Tongue (tissue), 2 donors: ENCODE results near the gene NFATC2IP. TPM values are rescaled to one million over a fixed set of nuclear protein-coding genes. Genes with fewer than 3 reads are reported as not detected.

Experiments used
- DNase-seq: peaks from one replicate; pipeline ENCODE4 v3.0.0-alpha.2; 2015
- total RNA-seq: library from RNA; depleted of rRNA; stranded (reverse); fragments of >200 nt; gene quantifications from one replicate; pipeline ENCODE4 v1.2.3, GENCODE V29; 2014

The NFATC2IP gene
- total RNA-seq: 19.1 TPM

DNA sequence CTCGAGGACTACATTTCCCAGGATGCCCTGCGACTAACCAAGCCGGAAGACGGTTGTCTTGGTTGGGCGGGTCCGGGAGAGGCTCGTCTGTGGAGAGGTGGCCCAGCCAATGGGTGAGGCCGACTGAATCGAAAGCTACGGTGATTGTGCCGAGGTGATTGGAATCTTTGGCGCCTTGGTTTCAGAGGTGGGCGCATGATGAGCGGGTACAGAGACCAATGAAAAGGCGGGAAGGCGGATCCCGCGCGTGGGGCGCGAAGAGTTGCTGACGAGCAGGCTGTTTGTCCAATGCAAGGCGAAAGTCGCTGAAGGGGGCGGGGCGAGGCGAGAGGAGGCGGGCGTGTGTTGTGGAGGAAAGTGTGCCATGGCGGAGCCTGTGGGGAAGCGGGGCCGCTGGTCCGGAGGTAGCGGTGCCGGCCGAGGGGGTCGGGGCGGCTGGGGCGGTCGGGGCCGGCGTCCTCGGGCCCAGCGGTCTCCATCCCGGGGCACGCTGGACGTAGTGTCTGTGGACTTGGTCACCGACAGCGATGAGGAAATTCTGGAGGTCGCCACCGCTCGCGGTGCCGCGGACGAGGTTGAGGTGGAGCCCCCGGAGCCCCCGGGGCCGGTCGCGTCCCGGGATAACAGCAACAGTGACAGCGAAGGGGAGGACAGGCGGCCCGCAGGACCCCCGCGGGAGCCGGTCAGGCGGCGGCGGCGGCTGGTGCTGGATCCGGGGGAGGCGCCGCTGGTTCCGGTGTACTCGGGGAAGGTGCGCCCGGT, at the start of gene NFATC2IP:
Gene NFATC2IP, plus strand, starts transcription at position 290 of the 762 bp plus-strand sequence. Its CDS starts 75 bp downstream, at position 365.
- peak; percentile 100 for DNase-seq

DNA sequence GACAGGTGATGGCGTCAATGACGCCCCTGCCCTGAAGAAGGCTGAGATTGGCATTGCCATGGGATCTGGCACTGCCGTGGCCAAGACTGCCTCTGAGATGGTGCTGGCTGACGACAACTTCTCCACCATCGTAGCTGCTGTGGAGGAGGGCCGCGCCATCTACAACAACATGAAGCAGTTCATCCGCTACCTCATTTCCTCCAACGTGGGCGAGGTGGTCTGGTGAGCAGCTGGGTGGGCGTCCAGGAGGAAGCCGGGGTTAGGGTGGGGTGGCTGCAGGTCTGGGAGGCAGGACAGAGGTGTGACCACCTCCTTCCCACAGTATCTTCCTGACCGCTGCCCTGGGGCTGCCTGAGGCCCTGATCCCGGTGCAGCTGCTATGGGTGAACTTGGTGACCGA, 48.9 kb upstream of the NFATC2IP start:
- DNase-seq: no peak

DNA sequence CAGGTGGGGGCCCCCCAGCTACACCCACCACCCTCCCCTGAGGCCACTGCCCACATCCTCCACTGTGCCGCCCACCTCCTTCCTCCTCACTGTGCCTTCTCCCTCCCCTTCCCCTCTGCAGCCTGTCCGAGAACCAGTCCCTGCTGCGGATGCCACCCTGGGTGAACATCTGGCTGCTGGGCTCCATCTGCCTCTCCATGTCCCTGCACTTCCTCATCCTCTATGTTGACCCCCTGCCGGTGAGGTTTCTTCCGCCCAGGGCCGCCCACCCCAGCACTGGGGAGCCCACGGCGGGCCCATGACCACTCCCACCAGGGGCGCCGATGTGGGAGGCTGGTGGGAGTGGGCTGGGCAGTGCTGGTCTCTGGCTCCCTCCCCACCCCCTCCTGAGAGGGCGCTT, 47.8 kb upstream of the NFATC2IP start:
- no peak for DNase-seq

DNA sequence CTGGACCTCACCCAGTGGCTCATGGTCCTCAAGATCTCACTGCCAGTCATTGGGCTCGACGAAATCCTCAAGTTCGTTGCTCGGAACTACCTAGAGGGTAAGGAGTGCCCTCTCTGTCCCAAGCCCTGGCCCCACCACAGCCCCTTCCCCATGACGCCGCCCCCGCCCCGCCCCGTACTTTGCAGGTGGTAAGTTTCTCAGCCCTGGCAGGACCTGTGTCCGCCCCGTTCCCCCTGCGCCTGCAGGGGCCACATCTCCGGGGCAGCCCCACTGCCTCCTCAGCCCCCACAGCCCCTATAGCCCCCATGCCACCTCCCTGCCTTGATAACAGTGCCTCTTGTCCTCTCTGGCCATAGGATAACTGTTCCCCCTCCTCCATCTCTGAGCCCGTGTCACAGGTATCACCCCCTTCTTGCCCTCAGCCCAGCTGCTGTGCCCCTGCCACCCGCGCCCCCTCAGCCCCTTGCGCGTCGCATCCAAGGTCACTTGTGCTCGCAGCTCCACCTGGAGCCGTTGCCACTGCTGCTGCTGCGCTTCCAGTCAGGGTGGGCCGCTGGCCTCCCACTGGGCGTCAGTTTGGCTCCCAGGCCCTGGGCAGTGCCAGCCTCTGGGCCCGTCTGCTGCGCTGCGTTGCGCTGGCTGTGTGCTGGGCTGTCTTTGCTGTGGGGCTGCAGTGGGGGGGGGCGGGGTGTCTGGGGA, 47.2 kb upstream of the NFATC2IP start:
- DNase-seq: no peak

DNA sequence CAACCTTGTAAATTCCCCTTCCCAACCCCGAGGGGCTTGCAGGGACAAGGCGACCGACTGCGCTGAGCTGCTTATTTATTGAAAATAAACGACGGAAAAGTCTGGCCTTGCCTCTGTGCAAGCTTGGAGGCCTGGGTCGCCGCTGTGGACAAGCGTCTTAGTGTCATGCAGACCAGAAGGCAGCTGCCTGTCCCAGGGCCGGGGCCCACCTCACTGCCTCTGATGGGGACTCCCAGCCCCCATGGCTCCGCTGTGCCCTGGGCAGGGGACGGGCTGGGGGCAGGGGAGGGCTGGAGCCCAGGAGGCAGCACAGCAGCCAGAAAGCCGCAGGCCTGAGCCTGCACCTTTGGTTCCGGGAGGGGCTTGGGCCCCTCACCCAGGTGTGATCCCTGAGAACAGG, 46.4 kb upstream of the NFATC2IP start:
- no peak for DNase-seq

DNA sequence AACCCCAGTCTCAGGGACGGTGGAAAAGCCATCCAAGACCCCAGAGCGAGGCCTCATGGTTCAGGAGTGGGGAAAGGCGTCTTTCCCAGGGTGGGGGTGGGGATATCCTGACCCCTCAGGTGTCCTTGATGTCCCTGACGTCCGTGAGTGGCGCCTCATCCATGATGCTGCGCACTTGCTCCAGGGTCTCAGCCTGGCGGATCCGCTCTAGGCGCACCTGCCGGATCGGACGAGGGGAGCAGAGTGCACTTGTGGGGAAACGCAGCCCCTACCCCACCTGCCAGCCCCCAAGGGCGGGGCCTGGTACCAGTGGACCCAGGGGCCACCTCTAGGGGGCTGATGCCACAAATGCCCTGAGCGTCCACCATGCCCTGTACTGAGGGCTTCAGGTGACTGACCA, 45.9 kb upstream of the NFATC2IP start:
- DNase-seq: no peak

DNA sequence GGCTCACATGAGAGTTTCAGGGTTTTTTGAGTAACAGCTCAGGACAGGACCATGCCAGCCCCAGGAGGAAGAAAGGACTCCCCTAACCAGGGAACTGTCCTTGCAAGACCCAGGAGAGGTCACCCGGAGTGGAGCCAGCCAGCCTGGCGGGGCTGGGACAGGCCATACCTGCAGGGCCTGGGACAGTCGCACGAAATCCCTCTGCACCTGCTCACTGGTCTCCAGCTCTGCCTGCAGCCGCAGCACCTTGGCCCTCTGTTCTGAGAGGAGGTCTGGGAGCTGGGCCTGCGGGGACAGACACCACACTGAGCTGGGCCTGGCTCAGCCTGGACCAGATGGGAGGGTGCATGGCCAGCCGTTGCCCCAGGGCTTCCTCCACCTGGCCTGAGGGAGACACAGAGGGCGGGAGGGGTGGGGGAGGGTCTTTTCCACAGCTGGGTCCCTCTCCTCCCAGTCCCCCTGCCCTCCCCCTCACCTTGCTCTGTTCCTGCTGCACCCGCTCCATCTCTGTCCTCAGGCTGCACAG, 45.4 kb upstream of the NFATC2IP start:
- no peak for DNase-seq

DNA sequence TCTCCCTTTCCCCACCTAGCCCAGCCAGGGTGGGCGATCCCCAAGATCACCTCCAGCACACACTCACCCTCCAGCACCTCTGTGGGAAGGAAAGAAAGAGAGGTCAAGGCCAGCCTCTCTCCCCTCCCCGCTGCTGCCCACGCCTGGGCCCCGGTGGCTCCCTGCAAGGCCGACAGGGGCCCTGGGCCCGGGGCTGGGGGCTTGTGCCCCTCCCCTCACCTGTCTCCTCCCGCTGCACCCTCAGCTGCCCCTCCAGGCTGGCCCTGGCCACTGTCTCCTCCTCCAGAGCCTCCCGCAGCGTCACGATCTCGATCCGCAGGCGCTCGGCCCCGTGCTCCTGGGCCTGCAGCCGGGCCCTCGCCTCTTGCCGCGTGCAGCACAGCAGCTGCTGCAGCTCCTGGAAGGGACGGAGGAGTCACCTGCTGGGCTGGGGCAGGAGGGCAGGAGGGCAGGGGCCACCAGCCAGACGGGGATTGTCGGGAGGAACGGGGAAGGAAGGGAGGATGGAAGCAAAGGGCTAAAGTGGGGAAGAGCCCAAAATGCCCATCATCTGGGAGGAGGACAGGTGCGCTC, 44.9 kb upstream of the NFATC2IP start:
- no peak for DNase-seq

DNA sequence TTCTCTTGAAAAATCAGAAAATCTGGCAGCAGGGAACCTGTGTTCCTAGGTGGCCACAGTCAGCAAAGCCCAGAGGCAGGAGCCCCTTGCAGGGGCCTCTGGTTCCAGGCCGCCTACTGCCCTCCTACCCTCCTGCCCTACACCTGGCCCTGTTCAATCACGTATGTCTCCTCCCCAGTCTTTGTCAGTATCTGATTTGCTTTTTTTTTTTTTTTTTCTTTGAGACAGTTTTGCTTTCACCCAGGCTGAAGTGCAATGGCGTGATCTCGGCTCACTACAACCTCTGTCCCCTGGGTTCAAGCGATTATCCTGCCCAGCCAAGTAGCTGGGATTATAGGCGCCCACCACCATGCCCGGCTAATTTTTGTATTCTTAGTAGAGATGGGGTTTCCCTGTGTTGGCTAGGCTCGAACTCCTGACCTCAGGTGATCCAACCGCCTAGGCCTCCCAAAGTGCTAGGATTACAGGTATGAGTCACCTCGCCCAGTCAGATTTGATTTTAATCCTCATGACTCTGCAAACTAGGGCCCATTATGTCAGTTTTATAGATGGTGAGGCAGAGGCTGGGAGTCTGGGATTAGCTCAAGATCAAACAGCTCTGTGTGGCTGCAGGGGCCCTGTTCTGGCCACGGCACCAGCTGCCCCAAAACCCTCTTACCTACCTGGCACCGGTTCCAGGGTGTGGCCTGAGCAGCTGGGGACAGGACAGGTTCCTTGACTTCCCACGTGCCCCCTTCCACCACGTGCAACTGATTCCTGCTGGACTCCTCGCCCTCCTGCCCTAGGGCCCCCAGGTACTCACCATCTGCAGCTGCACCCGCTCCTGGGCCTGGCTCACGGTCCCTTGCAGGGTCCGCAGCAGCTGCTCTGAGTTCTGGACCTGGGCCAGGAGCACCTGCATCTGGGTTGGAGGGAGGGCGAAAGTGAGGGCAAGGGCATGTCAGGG, 40.4 kb upstream of the NFATC2IP start:
- DNase-seq: peak; percentile 35

DNA sequence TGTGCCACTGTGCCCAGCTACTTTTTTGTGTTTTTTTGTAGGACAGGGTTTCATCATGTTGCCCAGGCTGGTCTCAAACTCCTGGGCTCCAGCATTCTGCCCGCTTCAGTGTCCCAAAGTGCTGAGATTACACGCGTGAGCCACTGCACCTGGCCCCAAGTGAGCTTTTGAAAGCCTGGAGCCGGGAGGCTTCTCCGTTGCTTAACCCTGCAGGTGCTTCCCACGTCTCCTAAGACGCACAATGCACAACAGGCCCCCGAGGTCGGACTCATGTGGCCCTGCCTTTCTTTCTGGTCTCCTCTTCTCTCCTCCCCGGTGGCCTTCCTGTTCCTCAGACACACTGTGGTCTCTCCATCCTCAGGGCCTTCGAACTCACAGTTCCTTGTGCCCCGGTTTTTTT, 38.2 kb upstream of the NFATC2IP start:
- DNase-seq: no peak

DNA sequence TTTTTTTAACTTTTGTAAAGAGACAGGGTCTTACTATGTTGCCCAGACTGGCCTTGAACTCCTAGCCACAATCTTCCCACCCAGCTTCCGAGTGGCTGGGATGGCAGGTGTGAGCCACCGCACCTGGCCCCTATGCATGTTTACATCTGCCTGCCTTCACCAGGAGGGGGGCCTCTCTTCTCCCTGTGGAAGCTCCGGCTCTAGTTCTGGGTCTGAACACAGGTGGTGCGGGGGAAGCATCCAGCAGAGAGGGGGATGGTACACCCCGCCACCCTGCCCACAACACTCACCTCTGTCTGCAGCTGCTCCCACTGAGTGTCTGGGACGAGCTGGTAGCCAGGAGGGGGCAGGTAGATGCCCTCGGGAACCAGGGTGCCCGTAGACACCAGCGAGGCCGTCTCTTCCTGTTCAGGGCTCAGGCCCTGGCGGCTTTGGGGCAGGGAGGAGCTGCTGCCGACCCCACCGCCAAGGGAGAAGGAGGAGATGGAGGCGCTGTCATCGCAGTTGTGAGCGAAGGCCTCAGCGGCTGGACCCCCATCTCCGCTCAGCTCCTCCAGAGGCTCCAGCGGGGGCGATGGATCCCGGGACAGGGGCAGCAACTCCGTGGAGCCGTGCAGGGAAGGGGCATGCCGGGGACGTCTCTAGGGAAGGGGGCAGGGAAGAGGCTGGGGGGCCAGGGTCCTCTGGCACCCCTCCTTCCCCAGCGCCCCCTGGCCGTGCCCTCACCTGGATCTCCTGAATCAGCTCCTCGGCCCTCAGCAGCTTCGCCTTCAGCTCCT, 36.6 kb upstream of the NFATC2IP start:
- no peak for DNase-seq

DNA sequence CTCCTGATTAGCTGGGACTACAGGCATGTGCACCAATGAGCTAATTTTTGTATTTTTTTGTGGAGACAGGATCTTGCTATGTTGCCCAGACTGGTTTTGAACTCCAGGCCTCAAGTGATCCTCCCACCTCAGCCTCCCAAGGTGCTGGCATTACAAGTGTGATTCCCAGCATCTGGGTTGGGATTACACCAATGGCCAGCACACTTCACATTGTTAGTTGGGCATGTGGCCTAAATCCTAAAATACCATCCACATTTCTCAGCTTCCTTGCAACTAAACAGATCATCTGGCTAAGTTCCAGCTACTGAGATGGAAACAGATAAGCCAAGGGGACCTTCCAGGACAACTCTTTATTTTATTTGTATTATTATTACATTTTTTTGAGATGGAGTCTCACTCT, 35.6 kb upstream of the NFATC2IP start:
- DNase-seq: no peak

DNA sequence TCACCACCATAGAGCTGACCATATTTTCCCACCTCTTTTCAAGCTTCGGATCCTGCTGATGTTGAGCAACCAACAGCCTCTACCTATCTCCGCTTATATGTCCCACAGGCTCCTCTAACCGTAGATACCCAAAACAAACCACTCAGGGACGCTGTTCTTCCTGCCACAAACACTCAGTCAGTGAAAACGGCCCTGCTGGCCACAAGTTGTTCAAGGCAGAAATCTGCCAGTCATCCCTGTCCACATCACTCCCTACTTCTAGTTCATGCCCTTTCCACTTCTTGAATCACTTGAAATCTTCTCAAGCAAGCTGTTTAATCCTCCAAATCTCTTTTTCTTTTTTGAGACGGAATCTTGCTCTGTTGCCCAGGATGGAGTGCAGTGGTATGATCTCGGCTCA, 33.6 kb upstream of the NFATC2IP start:
- DNase-seq: no peak

DNA sequence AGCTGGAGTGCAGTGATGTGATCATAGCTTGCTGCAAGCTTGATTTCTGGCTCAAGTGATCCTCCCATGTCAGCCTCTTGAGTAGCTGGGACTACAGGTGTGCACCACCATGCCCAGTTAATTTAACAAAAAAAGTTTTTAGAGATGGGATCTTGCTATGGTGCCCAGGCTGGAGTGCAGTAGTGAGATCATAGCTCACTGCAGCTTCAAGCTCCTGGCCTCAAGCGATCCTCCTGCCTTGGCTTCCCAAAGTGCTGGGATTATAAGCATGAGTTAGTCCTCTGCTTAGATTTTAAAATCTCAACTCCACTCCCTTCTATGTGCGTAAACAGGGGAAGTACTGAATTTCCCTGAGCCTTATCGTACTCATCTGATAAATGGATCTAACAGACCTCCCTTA, 32.0 kb upstream of the NFATC2IP start:
- DNase-seq: no peak

DNA sequence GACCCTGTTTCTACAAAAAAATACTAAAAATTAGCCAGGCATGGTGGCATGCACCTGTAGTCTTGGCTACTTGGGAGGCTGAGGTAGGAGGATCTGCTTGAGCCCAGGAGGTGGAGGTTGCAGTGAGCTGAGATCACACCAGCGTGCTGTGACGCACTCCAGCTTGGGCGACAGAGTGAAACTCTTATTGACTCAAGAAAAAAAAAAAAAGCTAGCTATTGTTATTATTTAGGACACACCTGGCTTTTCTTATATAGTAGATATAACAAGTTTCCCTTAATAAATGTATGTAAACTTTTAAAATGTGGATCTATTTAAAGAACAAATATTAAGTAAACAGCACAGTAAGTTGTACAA, 27.5 kb upstream of the NFATC2IP start:
- DNase-seq: no peak

DNA sequence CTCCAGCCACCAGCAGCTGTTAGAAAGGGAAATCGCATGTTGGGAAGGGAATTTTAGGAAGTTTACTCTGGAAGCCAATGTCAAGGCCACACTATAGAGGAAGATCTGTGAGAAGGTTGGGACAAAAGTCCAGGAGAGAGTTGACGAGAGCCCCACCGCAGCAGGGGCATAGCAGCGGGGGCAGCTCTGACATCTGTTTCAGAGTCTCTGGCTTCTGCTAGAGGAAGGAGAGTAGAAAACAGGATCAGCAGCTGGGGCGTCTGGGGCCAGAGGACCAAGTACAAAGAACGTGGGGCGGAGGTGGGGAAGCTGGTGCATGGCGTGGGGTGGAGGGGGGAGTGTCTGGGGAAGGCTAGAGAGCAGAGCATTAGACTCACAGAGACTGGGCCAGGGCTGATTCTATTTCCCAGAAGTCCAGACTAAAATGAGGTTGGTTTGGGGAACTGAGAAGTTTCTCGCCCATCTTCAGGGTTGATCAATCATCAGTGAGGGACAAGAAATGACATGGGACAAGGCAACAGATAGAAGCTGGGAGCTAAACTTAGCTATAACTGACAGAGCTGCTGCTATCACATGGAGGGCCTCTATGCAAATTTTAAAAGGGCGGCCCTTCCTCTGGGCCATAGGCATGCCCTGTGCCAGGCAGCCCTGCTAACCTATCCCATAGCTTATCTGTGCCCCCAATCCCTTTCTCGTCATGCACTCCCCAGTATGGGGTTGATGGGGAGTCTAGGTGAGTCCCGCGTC, 26.9 kb upstream of the NFATC2IP start:
- peak; percentile 18 for DNase-seq

DNA sequence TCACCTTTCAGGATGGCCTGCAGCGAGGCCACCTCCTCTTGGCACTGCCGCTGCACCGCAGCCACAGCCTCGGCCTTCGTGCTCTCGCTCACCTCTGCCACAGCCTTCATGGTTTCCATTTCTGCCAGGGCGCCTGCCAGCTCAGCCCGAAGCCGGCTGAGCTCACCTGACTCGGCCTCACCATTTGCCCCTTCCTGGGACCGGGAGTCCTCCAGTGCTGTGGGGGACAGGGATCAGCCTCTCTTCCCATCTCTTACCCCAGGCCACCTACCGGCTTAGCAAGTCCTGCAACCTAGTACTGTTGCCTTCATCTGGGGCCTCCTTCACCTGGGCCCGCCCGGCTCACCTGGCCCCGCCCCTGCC, 26.4 kb upstream of the NFATC2IP start:
- no peak for DNase-seq

DNA sequence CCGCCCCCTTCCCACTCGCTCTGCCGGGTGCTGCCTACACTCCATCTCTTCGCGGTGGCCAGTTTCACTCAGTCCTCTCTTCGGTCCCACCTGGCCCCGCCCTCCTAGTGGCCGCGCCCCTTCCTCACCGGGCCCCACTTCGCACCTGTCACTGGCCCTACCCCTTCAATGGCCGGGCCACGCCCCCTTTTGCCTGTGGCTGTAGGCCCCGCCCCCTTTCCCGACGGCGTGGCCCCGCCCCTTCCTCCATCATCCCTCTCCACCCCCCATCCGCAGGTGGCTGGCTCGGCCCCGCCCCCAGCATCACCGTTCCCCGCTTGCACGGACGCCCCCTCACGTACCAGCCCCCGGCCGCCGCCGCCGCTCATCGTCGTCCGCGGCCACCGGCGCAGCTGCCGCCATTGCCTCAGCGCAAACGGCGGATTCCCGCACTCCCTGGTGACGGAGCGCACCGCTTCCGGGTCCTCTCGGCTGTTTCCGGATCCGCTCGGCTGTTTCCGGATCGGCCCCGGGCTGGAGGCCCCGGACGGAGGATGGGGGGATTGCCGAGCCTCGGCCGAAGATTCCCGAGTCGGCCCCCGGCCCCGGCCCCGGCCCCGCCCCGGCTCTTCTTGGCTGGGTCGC, 25.9 kb upstream of the NFATC2IP start, which contains the start of gene RABEP2:
Gene RABEP2, minus strand, starts transcription at position 477 of the 624 bp plus-strand sequence. Its CDS starts 75 bp downstream, at position 402.
- DNase-seq: peak; percentile 97

DNA sequence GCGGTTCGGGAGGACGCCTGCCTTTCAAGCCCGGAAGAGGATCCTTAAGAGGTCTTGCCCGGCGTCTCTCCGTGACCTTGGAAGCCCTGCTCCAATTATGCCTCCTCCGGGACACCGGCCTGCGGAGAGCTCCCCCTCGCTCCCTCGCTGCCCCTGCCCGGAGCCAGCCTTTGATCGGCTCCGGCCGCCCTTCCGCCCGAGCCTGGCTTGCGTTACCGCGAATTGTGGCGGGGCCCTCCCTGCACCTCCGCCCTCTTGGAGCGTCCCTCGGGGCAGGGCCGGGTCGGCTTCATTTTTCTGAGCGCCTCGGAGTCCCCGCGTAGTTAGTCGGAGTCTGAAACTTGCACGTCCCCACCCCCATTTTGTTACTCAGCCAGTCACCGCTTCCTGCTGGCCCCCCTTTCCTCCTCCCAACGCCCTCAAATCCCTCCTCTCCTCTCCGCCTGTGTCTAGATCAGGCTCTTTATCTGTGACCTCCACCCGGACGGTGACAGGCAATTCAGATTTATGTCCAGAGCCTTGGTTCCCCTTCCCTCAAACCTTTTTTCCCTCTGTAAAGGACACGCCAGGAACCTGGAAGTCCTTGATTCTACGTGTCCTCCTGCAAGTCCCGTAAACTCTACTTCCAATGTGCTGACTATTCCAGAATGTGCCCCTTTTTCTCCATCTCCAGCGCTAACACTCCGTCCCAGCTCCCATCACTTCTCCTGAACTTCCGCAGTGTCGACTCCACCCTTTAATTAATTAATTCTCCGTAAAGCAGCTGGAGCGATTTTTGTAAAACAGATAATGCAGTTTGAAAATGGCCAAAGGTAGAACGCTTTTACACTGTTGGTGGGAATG, 25.1 kb upstream of the NFATC2IP start:
- peak; percentile 90 for DNase-seq
